Measurements from ENCODE around the gene BICC1.

- no peak for TF ChIP-seq CTCF (IDR thresholded peaks at IDR 0.05)
- no peak for TF ChIP-seq EP300 (IDR thresholded peaks at IDR 0.05; ENCODE audit: low read depth)
- no peak for TF ChIP-seq POLR2AphosphoS5 (IDR thresholded peaks at IDR 0.05)
Measured at GRCh38 chr10:58568428-58568935, 55.8 kb downstream of the BICC1 start.
